H1 (cell line): ENCODE results near the gene LRRC56. TPM values are rescaled to one million over a fixed set of nuclear protein-coding genes. Genes with fewer than 3 reads are reported as not detected.

ENCODE experiments used
- CTCF ChIA-PET: fragments of 300-600 bp; sonication (Branson Sonifier 250); formaldehyde crosslinking; loops from one replicate; lab custom pipeline; 2021; ENCODE audit not compliant: partially characterized antibody; lab: Charles Lee
- POLR2A ChIA-PET: fragments of 300-600 bp; sonication (Branson Sonifier 250); formaldehyde crosslinking; loops from one replicate; lab custom pipeline; 2021; ENCODE audit warnings: inconsistent platforms; ENCODE audit not compliant: partially characterized antibody; lab: Charles Lee
- DNase-seq, 2 experiments: peaks; one replicate each; pipeline versions ENCODE4 v3.0.0 to v3.0.0-alpha.2; 2010 to 2022; ENCODE audit warnings: low spot score in 2 of 2, low read depth in 1 of 2, mixed read lengths in 1 of 2
- FAIRE-seq: peaks from 2 replicates; lab custom pipeline; 2011; peaks lifted over from hg19 to GRCh38; lab: Jason Lieb, UNC
- H2AFZ ChIP-seq: 2 replicates; pipeline ENCODE4 v1.8.1; 2012; ENCODE audit warnings: low read length, inconsistent platforms
- H2AK5ac ChIP-seq: 2 replicates; pipeline ENCODE4 v1.6.1; 2013; ENCODE audit warnings: low read depth, low read length
- H2BK120ac ChIP-seq: replicated peaks from 2 replicates; pipeline ENCODE3; 2013; ENCODE audit warnings: low read depth, low read length, inconsistent platforms
- H2BK12ac ChIP-seq: 2 replicates; pipeline ENCODE4 v1.6.1; 2013; ENCODE audit warnings: low read depth, low read length
- H2BK15ac ChIP-seq: 2 replicates; pipeline ENCODE4 v1.6.1; 2013; ENCODE audit warnings: low read length
- H2BK20ac ChIP-seq: 2 replicates; pipeline ENCODE4 v1.6.1; 2013; ENCODE audit warnings: low read length
- H2BK5ac ChIP-seq: 2 replicates; pipeline ENCODE4 v1.6.1; 2013; ENCODE audit warnings: low read depth, low read length
- H3K14ac ChIP-seq: 2 replicates; pipeline ENCODE4 v1.6.1; 2013; ENCODE audit warnings: inconsistent platforms; ENCODE audit not compliant: insufficient read length
- H3K18ac ChIP-seq: 2 replicates; pipeline ENCODE4 v1.6.1; 2013; ENCODE audit warnings: low read length; ENCODE audit errors: extremely low read depth
- H3K23ac ChIP-seq: 2 replicates; pipeline ENCODE4 v1.6.1; 2013; ENCODE audit warnings: inconsistent platforms; ENCODE audit not compliant: insufficient read length
- H3K23me2 ChIP-seq: 2 replicates; pipeline ENCODE4 v1.6.1; 2013; ENCODE audit warnings: low read depth, low read length
- H3K27ac ChIP-seq: 2 replicates; pipeline ENCODE4 v1.6.1; 2011; ENCODE audit warnings: low read depth, low read length, inconsistent platforms
- H3K27me3 ChIP-seq, 4 experiments: replicated peaks in 1 of 4; 1 replicate in 1 of 4; 2 replicates in 3 of 4; pipeline versions ENCODE4 v1.6.1 to v1.8.1; 2011 to 2013; ENCODE audit warnings: low read length in 3 of 4, mild to moderate bottlenecking in 3 of 4, inconsistent platforms in 2 of 4, mixed read lengths in 2 of 4, moderate library complexity in 1 of 4; ENCODE audit not compliant: control insufficient read depth in 3 of 4, insufficient read depth in 3 of 4; ENCODE audit errors: extremely low read depth in 1 of 4
- H3K36me3 ChIP-seq, 4 experiments: 2 replicates each; pipeline versions ENCODE4 v1.6.1 to v1.8.1; 2011 to 2013; ENCODE audit warnings: mild to moderate bottlenecking in 4 of 4, low read length in 3 of 4, moderate library complexity in 2 of 4, control low read depth in 1 of 4, inconsistent platforms in 1 of 4; ENCODE audit not compliant: insufficient read depth in 4 of 4, control insufficient read depth in 2 of 4
- H3K4ac ChIP-seq: replicated peaks from 2 replicates; pipeline ENCODE3; 2013; ENCODE audit warnings: low read length, low read depth, mixed read lengths, inconsistent platforms; ENCODE audit not compliant: insufficient read length
- H3K4me1 ChIP-seq, 4 experiments: replicated peaks in 1 of 4; 1 replicate in 1 of 4; 2 replicates in 3 of 4; pipeline versions ENCODE4 v1.6.1 to v1.8.1; 2011 to 2013; ENCODE audit warnings: low read length in 3 of 4, inconsistent platforms in 2 of 4, mixed read lengths in 1 of 4; ENCODE audit not compliant: insufficient read depth in 4 of 4, control insufficient read depth in 3 of 4
- H3K4me2 ChIP-seq, 2 experiments: 2 replicates each; pipeline versions ENCODE4 v1.6.1 to v1.8.1; 2011 to 2013; ENCODE audit warnings: low read depth in 2 of 2, low read length in 2 of 2, control low read depth in 1 of 2, inconsistent platforms in 1 of 2, mild to moderate bottlenecking in 1 of 2; ENCODE audit not compliant: insufficient read depth in 1 of 2
- H3K4me3 ChIP-seq, 4 experiments: fragments of 200-600, 300-600 bp in 1 of 4; sonication (generic), shearing (Covaris generic), sonication (Bioruptor Twin) in 1 of 4; 2 replicates each; pipeline versions ENCODE4 v1.5.1 to v1.8.1; 2011 to 2016; ENCODE audit warnings: low read length in 4 of 4, low read depth in 3 of 4, control low read depth in 2 of 4, inconsistent platforms in 2 of 4, mild to moderate bottlenecking in 2 of 4, mixed read lengths in 1 of 4, moderate library complexity in 1 of 4; ENCODE audit not compliant: insufficient read depth in 2 of 4; ENCODE audit errors: extremely low read depth in 1 of 4
- H3K56ac ChIP-seq: replicated peaks from 2 replicates; pipeline ENCODE3; 2013; ENCODE audit warnings: low read depth, mild to moderate bottlenecking, mixed read lengths, low read length, inconsistent platforms; ENCODE audit not compliant: insufficient read length
- H3K79me1 ChIP-seq: 2 replicates; pipeline ENCODE4 v1.6.1; 2013; ENCODE audit warnings: low read depth, low read length, control low read depth
- H3K79me2 ChIP-seq, 2 experiments: 2 replicates each; pipeline versions ENCODE4 v1.6.1 to v1.8.1; 2012 to 2013; ENCODE audit warnings: low read length in 2 of 2, mild to moderate bottlenecking in 2 of 2, inconsistent platforms in 1 of 2; ENCODE audit not compliant: insufficient read depth in 2 of 2, control insufficient read depth in 1 of 2
- H3K9ac ChIP-seq, 4 experiments: replicated peaks in 1 of 4; 1 replicate in 1 of 4; 2 replicates in 3 of 4; pipeline versions ENCODE4 v1.6.1 to v1.8.1; 2011 to 2013; ENCODE audit warnings: low read depth in 3 of 4, low read length in 3 of 4, control low read depth in 2 of 4, mild to moderate bottlenecking in 2 of 4, moderate library complexity in 2 of 4, inconsistent platforms in 1 of 4; ENCODE audit errors: extremely low read depth in 1 of 4
- H3K9me3 ChIP-seq, 2 experiments: 2 replicates each; pipeline versions ENCODE4 v1.6.1 to v1.8.1; 2012 to 2013; ENCODE audit warnings: mild to moderate bottlenecking in 2 of 2, moderate library complexity in 2 of 2, control low read depth in 1 of 2, inconsistent platforms in 1 of 2, low read depth in 1 of 2, low read length in 1 of 2, mixed read lengths in 1 of 2; ENCODE audit not compliant: insufficient read depth in 2 of 2
- H4K20me1 ChIP-seq, 2 experiments: replicated peaks in 1 of 2; 2 replicates each; pipeline versions ENCODE3 to v1.8.1; 2011 to 2013; ENCODE audit warnings: inconsistent platforms in 2 of 2, low read length in 2 of 2, mild to moderate bottlenecking in 1 of 2; ENCODE audit not compliant: insufficient read depth in 2 of 2, control insufficient read depth in 1 of 2
- H4K5ac ChIP-seq: 2 replicates; pipeline ENCODE4 v1.6.1; 2013; ENCODE audit warnings: low read length, low read depth, mixed read lengths, inconsistent platforms; ENCODE audit not compliant: insufficient read length
- H4K8ac ChIP-seq: 2 replicates; pipeline ENCODE4 v1.8.0; 2013; ENCODE audit warnings: mild to moderate bottlenecking, moderate library complexity, low read length, inconsistent platforms; ENCODE audit not compliant: insufficient read depth; ENCODE audit errors: extremely low read depth
- H4K91ac ChIP-seq: replicated peaks from 2 replicates; pipeline ENCODE3; 2013; ENCODE audit warnings: low read length, mixed read lengths, inconsistent platforms; ENCODE audit not compliant: insufficient read length
- CTCF ChIP-seq, 3 experiments: IDR thresholded peaks; 1 replicate in 2 of 3; 2 replicates in 1 of 3; pipeline versions ENCODE4 v1.5.1 to v1.6.1; 2011; ENCODE audit warnings: low read length in 3 of 3, mild to moderate bottlenecking in 3 of 3, inconsistent platforms in 2 of 3, low read depth in 1 of 3, moderate library complexity in 1 of 3; ENCODE audit not compliant: insufficient read depth in 1 of 3; ENCODE audit errors: control extremely low read depth in 1 of 3
- RAD21 ChIP-seq, 2 experiments: IDR thresholded peaks in 1 of 2; conservative IDR thresholded peaks in 1 of 2; 2 replicates each; pipeline ENCODE4 v1.6.1; 2011; ENCODE audit warnings: low read depth in 2 of 2, low read length in 2 of 2, improper control_type of control experiment in 1 of 2, inconsistent platforms in 1 of 2, mild to moderate bottlenecking in 1 of 2, moderate library complexity in 1 of 2
- WGBS, 2 experiments: shearing (Covaris generic) in 1 of 2; methylation state at CpG; one replicate each; pipeline versions ENCODE4 v1.1.6 to v1.1.7; 2013 to 2015; ENCODE audit warnings: low lambda C conversion rate in 2 of 2, mixed read lengths in 2 of 2, inconsistent platforms in 1 of 2, low coverage in 1 of 2, missing lambda C conversion rate in 1 of 2; ENCODE audit not compliant: insufficient replicate concordance in 2 of 2, insufficient coverage in 1 of 2, insufficient read length in 1 of 2; ENCODE audit errors: extremely low coverage in 1 of 2, missing lambda C conversion rate in 1 of 2; 5-methylcytosine and 5-hydroxymethylcytosine counted together
- polyA plus RNA-seq, 7 experiments: library from polyadenylated mRNA; depleted of rRNA in 3 of 7; stranded (reverse) in 5 of 7; unstranded in 2 of 7; fragments of >200 nt in 5 of 7; fragments of 200-250 nt in 2 of 7; gene quantifications; 1 replicate in 5 of 7; 2 replicates in 1 of 7; 4 replicates in 1 of 7; pipeline versions ENCODE4 v1.2.1 to v1.2.3, GENCODE V29; 2011 to 2013; ENCODE audit warnings: missing spikeins in 2 of 7, mixed read lengths in 2 of 7
- total RNA-seq: library from RNA; stranded (reverse); fragmentation: NEBNext Ultra II Directional; extraction: Animal tissue kit (Norgen Biotek cat#: 25700); gene quantifications from 2 replicates; pipeline ENCODE4 v1.2.1, GENCODE V29; 2021

The LRRC56 gene
- total and polyA plus RNA-seq, 2 of the 8 experiments (the other 6 are each of a cell fraction or from before 2014, with no cell fraction given): 0.94 to 1.9 TPM

- Histone ChIP-seq H3K4ac (no peak overlapping the region), H3K18ac (no peak overlapping the region), H4K8ac (no peak overlapping the region), H3K27me3 (0 out of 7 replicates have a peak, but pooled peaks cover 0 to 3% (median 0%) of the 10 kb centered on the region in 4 experiments), H3K79me2 (no peaks in the 10 kb centered on the region), H3K4me3 (no peak overlapping the region), H3K9ac (no peak overlapping the region), H4K5ac (no peak overlapping the region), H3K23me2 (no peaks in the 10 kb centered on the region), H3K79me1 (no peaks in the 10 kb centered on the region), H2BK15ac (no peak overlapping the region), H2BK120ac (no peak overlapping the region), H3K14ac (no peak overlapping the region), H3K4me1 (no peaks in the 10 kb centered on the region), H3K36me3 (no peaks in the 10 kb centered on the region), H4K91ac (no peak overlapping the region), H2AK5ac (no peak overlapping the region), H3K27ac (no peak overlapping the region), H3K23ac (no peak overlapping the region), H2AFZ (no peak overlapping the region), H3K9me3 (peaks cover 4 to 14% of the 10 kb centered on the region in 2 experiments; a peak in 1 of 4 replicates), H4K20me1 (no peaks in the 10 kb centered on the region), H3K4me2 (no peak overlapping the region), H2BK12ac (no peak overlapping the region), H3K56ac (no peak overlapping the region), H2BK20ac (no peak overlapping the region), H2BK5ac (no peak overlapping the region)
- DNase-seq (peak in 1 of 2 experiments; percentile 65), FAIRE-seq (no peak)
- CTCF ChIA-PET: interaction anchor here (0.6 to 1.5 kb wide), 7 partner anchors 9 to 208 kb away, joined by 3 to 4 read pairs (median 3); partner anchors contain the start of gene HRAS
- 93% methylated on average over 39 of the region's 39 CpGs; no CpG with 5 or more reads in 1 of the 2 experiments for WGBS, 2 experiments
- TF ChIP-seq CTCF (IDR thresholded peaks at IDR 0.05; ENCODE audit: control extremely low read depth in 1 of 3, insufficient read depth in 1 of 3, low read depth in 1 of 3, low read length in 3 of 3) (peak; percentile 19 to 48 (median 41); a peak in 2 of 4 replicates), RAD21 (IDR thresholded peaks at IDR 0.05 in 1 of 2, conservative IDR thresholded peaks at IDR 0.05 in 1 of 2; ENCODE audit: low read depth in 2 of 2, low read length in 2 of 2) (no peak)
- POLR2A ChIA-PET: interaction anchor here (1.4 to 1.6 kb wide), 2 partner anchors 113 to 117 kb away, joined by 3 read pairs; no protein-coding TSS in a partner anchor
Measured at GRCh38 chr11:520428-521176, 16.7 kb upstream of the LRRC56 start.
